Peyer's patch (tissue), 4 donors: Measurements from ENCODE around the gene SLC24A5. TPM values are rescaled to one million over a fixed set of nuclear protein-coding genes. Genes with fewer than 3 reads are reported as not detected.
A peak's percentile ranks its signal among the peaks of the same experiment; 100 is the strongest.

ENCODE experiments used
- DNase-seq, 3 donors: peaks; one replicate each; pipeline ENCODE4 v3.0.0-alpha.2; 2017 to 2019
- H3K27ac ChIP-seq, 4 donors: fragments of 200-600 bp; sonication (generic); one replicate each; pipeline ENCODE4 v1.5.1; 2016 to 2019
- H3K27me3 ChIP-seq, 2 donors: fragments of 200-600 bp; sonication (generic); one replicate each; pipeline ENCODE4 v1.5.1; 2019
- H3K36me3 ChIP-seq, 3 donors: fragments of 200-600 bp; sonication (generic); one replicate each; pipeline ENCODE4 v1.5.1; 2016 to 2019
- H3K4me1 ChIP-seq, 4 donors: fragments of 200-600 bp; sonication (generic); one replicate each; pipeline ENCODE4 v1.5.1; 2016 to 2019
- H3K4me3 ChIP-seq, 4 donors: fragments of 200-600 bp; sonication (generic); 1 replicate in 3 of 4; 2 replicates in 1 of 4; pipeline ENCODE4 v1.5.1; 2016 to 2019; ENCODE audit warnings: mild to moderate bottlenecking in 1 of 4
- H3K9me3 ChIP-seq, 4 donors: fragments of 200-600 bp; sonication (generic); one replicate each; pipeline ENCODE4 v1.5.1; 2016 to 2019; ENCODE audit warnings: mild to moderate bottlenecking in 1 of 4
- POLR2A ChIP-seq, 2 donors: fragments of 450-650 bp; IDR thresholded peaks; one replicate each; pipeline ENCODE4 v1.5.1; 2017; ENCODE audit warnings: antibody characterized with exemption in 2 of 2, mild to moderate bottlenecking in 2 of 2, moderate library complexity in 2 of 2
- total RNA-seq, 4 donors: library from RNA; depleted of rRNA; stranded (reverse); fragments of >200 nt; gene quantifications; one replicate each; pipeline ENCODE4 v1.1.0, GENCODE V29; 2016
- TF ChIP-seq, protein P1 (sequence below), 6 experiments: fragments of 450-650 bp in 4 of 6; fragments of 200-600 bp in 2 of 6; sonication (generic) in 1 of 6; IDR thresholded peaks; one replicate each; pipeline ENCODE4 v1.5.1; 2017 to 2019; ENCODE audit warnings: antibody characterized with exemption in 6 of 6, mild to moderate bottlenecking in 3 of 6, moderate library complexity in 1 of 6

Gene SLC24A5
- total RNA-seq, 4 donors from 2014 or later, result not detected

DNA sequence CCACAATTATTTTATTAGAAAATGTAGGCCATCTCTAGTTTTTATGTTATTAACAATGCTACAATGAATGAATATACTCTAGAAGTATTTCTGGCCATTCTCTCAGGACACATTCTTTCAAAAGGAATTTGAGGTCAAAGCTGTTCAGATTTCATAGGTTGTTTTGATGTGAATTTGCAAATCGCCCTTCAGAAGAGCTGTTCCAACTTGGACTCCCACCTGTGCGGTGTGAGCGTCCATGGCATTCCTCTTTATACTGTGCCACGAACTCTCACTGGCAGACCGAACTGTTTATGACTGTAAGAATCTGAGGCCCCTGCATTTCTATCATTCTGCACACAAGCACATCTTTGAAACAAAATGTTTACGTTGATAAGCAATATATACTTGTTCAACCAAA lies 18.6 kb upstream of the SLC24A5 start:
- no peak for DNase-seq
- Histone ChIP-seq H3K36me3 (no peaks in the 10 kb centered on the region), H3K4me3 (no peak overlapping the region), H3K27ac (no peak overlapping the region), H3K27me3 (no peaks in the 10 kb centered on the region), H3K9me3 (no peaks in the 10 kb centered on the region), H3K4me1 (no peaks in the 10 kb centered on the region)
- TF ChIP-seq POLR2A (IDR thresholded peaks at IDR 0.05), result no peak

DNA sequence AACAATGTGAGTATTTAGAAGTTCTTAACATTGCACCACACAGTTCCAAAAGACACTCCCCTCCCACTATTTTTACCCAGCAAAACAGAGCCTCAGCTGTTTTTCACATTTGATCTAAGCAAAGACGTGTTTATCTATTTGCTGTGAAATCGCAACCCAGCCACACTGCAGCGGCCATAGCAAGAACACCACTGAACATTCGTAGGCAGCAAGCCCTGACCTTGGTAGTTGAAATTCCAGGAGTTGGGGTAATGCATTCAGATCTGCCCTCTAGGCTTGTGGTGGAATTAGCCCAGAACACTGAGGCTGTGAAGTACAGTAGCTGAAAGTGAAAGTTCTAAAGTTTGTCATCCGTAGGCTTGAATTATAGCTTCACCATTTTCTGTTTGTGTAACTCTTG lies 17.1 kb upstream of the SLC24A5 start:
- no peaks in the 10 kb centered on the region for H3K4me1 ChIP-seq
- no peaks in the 10 kb centered on the region for H3K9me3 ChIP-seq

DNA sequence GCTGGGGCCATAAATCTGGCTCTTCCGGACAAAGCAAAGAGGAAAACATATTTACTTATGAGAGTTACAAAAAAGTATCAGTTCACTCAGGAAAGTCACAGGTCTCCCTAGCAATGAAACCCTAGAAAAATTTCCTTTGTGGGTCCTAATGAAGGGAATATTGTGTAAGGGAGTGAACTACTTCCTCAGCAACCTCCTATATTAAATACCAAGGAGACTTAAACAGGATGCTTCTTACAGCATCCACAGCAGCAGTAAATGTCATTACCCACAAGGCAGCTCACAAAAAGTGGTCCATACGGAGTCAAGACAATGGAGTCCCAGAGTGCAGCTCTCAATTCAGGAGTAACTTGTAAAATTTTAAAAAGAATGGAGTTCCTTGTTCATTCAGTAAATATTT lies 14.9 kb upstream of the SLC24A5 start:
- Histone ChIP-seq H3K4me1 (no peaks in the 10 kb centered on the region), H3K9me3 (no peaks in the 10 kb centered on the region), H3K27ac (no peak overlapping the region), H3K27me3 (no peaks in the 10 kb centered on the region), H3K4me3 (no peak overlapping the region), H3K36me3 (no peaks in the 10 kb centered on the region)
- TF ChIP-seq, protein P1, sequence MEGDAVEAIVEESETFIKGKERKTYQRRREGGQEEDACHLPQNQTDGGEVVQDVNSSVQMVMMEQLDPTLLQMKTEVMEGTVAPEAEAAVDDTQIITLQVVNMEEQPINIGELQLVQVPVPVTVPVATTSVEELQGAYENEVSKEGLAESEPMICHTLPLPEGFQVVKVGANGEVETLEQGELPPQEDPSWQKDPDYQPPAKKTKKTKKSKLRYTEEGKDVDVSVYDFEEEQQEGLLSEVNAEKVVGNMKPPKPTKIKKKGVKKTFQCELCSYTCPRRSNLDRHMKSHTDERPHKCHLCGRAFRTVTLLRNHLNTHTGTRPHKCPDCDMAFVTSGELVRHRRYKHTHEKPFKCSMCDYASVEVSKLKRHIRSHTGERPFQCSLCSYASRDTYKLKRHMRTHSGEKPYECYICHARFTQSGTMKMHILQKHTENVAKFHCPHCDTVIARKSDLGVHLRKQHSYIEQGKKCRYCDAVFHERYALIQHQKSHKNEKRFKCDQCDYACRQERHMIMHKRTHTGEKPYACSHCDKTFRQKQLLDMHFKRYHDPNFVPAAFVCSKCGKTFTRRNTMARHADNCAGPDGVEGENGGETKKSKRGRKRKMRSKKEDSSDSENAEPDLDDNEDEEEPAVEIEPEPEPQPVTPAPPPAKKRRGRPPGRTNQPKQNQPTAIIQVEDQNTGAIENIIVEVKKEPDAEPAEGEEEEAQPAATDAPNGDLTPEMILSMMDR (IDR thresholded peaks at IDR 0.05), result no peak
- TF ChIP-seq POLR2A (IDR thresholded peaks at IDR 0.05), result no peak
- no peak for DNase-seq

More for the DNA sequence above, 17.1 kb upstream of the SLC24A5 start:
- no peak overlapping the region for H3K27ac ChIP-seq
- no peaks in the 10 kb centered on the region for H3K36me3 ChIP-seq
- DNase-seq, result no peak
- TF ChIP-seq, protein P1 (IDR thresholded peaks at IDR 0.05), result no peak
- TF ChIP-seq POLR2A (IDR thresholded peaks at IDR 0.05), result no peak
- no peak overlapping the region for H3K4me3 ChIP-seq
- no peaks in the 10 kb centered on the region for H3K27me3 ChIP-seq

DNA sequence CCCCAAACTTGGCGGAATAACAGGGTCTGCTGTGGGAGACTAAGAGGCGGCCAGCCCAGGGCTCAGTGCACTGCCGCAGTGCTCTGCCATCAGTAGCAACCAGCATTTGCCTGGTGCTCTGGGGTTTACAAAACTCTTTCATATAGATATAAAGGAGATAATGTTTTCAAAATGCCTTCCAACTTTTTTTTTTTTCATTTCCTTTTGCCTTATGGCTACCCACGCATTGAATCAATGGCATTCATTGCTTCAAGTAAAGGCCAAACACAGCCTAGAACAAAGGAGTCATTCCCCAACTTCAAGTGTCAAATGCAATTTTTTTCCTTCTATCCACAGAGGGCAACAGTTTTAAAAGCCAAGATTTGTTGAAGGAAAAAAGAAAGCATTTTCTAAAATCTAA lies 11.6 kb upstream of the SLC24A5 start:
- H3K4me3 ChIP-seq, result no peak overlapping the region
- TF ChIP-seq POLR2A (IDR thresholded peaks at IDR 0.05), result no peak
- TF ChIP-seq, protein P1 (IDR thresholded peaks at IDR 0.05), result no peak
- no peaks in the 10 kb centered on the region for H3K27me3 ChIP-seq
- H3K9me3 ChIP-seq, result no peaks in the 10 kb centered on the region
- no peak for DNase-seq
- no peaks in the 10 kb centered on the region for H3K4me1 ChIP-seq
- no peaks in the 10 kb centered on the region for H3K36me3 ChIP-seq
- no peak overlapping the region for H3K27ac ChIP-seq

DNA sequence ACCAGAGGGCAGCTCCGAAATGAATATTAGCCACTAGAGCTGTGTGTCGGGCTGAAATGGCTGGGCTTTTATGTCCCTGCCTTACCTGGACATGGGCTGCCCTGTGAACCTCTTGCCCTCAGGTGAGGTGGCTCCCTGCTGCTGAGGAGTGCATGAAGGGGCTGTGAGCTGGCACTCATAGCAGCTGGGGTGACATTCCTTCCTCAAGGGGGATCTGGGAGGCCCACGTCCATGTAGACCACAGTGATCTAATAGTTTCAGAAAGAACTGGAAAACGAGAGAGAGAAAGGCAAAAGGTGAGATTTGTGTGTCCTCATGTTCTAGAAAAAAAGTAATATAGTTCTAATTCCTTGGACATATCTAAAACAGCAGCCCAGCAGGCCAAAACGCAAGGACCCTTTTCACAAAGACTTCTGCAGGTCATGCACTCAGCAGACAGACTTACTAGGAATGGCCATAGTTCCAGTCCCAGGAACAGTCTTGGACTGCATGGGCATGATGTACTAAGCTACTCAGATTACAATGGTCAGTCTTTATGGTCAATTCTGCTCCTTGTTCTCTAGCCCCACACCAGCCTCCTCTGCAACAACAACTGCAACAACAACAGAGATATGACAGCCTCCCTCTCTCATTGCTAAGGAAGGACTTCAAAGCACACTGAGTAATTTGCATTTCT lies 10.8 kb upstream of the SLC24A5 start:
- no peak overlapping the region for H3K27ac ChIP-seq
- no peaks in the 10 kb centered on the region for H3K36me3 ChIP-seq
- no peaks in the 10 kb centered on the region for H3K27me3 ChIP-seq
- H3K4me1 ChIP-seq, result no peaks in the 10 kb centered on the region
- no peak overlapping the region for H3K4me3 ChIP-seq
- no peak for DNase-seq
- TF ChIP-seq, protein P1 (IDR thresholded peaks at IDR 0.05), result no peak
- TF ChIP-seq POLR2A (IDR thresholded peaks at IDR 0.05), result no peak
- H3K9me3 ChIP-seq, result no peaks in the 10 kb centered on the region

DNA sequence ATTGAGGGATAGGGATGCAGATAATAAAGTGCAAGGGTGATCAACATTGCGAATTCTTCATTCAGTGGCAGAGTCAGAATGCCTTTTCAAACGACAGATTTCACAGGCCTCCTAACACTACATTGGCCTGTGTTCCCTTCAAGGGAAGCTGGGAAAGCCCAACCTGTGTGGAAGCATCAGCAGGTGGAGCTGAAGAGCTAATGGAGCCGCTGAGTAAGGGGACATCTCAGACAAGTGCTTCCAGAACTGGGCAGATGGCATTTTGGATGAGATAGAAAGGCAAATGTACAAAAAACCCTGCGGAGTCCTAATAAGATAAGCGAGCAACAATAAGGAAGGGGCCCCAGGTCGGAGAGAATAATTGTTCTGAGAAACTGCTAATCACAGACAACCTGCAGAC lies 8.5 kb upstream of the SLC24A5 start:
- no peaks in the 10 kb centered on the region for H3K4me1 ChIP-seq
- H3K27ac ChIP-seq, result no peak overlapping the region
- DNase-seq, result no peak
- TF ChIP-seq POLR2A (IDR thresholded peaks at IDR 0.05), result no peak
- TF ChIP-seq, protein P1 (IDR thresholded peaks at IDR 0.05), result peak in 1 of 6 experiments; percentile 26
- H3K27me3 ChIP-seq, result no peaks in the 10 kb centered on the region
- H3K4me3 ChIP-seq, result no peak overlapping the region
- H3K9me3 ChIP-seq, result no peaks in the 10 kb centered on the region
- H3K36me3 ChIP-seq, result no peaks in the 10 kb centered on the region
